ENCODE measurements around the gene GSTM2.

- TF ChIP-seq, protein P1, sequence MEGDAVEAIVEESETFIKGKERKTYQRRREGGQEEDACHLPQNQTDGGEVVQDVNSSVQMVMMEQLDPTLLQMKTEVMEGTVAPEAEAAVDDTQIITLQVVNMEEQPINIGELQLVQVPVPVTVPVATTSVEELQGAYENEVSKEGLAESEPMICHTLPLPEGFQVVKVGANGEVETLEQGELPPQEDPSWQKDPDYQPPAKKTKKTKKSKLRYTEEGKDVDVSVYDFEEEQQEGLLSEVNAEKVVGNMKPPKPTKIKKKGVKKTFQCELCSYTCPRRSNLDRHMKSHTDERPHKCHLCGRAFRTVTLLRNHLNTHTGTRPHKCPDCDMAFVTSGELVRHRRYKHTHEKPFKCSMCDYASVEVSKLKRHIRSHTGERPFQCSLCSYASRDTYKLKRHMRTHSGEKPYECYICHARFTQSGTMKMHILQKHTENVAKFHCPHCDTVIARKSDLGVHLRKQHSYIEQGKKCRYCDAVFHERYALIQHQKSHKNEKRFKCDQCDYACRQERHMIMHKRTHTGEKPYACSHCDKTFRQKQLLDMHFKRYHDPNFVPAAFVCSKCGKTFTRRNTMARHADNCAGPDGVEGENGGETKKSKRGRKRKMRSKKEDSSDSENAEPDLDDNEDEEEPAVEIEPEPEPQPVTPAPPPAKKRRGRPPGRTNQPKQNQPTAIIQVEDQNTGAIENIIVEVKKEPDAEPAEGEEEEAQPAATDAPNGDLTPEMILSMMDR (IDR thresholded peaks at IDR 0.05 in 8 of 11, conservative IDR thresholded peaks at IDR 0.05 in 3 of 11): peak in 3 of 11 experiments; percentile 17 to 32 (median 18)
- TF ChIP-seq POLR2AphosphoS5 (IDR thresholded peaks at IDR 0.05): no peak
These were observed 18.4 kb upstream of the GSTM2 start for GRCh38 chr1:109649491-109649914.

Data from spleen (tissue), 7 donors.